ENCODE measurements around the gene GPBP1.

The GPBP1 gene

DNA sequence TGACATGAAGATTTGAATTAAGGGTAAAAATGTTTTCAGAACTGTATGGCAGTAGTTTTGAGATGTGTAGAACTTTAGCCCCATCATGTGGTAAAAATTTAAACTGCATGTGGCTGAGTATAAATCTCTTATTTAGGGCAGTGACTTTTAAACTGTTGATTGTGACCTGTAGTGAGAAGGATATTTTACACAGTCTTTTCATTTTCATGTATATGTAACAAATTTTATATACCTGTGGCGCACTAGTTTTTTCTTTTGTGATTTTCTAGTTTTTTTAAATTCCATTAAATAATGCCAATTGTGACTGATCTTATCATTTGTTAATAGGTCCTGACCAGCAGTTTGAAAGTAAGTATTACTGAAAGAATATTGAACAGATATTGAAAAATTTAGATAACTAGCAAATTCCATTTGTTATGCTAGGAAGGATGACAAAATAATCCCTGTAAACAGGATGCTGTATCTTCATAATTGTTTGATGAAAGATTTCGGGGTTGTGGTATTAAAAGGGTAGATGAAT lies 47.2 kb downstream of the GPBP1 start:
- in situ Hi-C loops (cut with MboI; ENCODE audit: low sequenced_read_pairs, unreplicated experiment), result loop anchor here (10.0 kb wide), 1 partner anchor 326 kb away; no protein-coding TSS in a partner anchor
- DNase-seq (ENCODE audit: low spot score), result peak; percentile 49
- TF ChIP-seq, protein P1, sequence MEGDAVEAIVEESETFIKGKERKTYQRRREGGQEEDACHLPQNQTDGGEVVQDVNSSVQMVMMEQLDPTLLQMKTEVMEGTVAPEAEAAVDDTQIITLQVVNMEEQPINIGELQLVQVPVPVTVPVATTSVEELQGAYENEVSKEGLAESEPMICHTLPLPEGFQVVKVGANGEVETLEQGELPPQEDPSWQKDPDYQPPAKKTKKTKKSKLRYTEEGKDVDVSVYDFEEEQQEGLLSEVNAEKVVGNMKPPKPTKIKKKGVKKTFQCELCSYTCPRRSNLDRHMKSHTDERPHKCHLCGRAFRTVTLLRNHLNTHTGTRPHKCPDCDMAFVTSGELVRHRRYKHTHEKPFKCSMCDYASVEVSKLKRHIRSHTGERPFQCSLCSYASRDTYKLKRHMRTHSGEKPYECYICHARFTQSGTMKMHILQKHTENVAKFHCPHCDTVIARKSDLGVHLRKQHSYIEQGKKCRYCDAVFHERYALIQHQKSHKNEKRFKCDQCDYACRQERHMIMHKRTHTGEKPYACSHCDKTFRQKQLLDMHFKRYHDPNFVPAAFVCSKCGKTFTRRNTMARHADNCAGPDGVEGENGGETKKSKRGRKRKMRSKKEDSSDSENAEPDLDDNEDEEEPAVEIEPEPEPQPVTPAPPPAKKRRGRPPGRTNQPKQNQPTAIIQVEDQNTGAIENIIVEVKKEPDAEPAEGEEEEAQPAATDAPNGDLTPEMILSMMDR (IDR thresholded peaks at IDR 0.05; ENCODE audit: borderline replicate concordance, control extremely low read depth, extremely low read depth, insufficient read depth, missing control alignments), result peak; percentile 34

DNA sequence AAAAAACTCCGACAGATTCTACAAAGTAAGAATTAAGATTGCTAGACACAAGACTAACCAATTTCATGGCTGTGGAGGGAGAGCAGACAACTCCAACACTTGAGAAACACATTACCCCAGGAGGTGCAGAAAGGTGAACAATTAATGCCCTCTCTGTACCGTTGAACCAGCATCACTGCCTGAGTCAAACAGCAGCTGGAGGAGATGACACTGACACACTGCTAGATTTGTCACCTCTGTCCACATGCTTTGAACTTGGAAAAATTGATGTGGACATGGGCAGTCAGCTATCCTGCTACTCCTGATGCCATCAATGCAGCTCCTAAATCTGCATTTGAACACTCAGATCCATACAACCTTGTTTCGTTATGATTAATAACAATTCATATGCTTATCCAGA lies 51.7 kb downstream of the GPBP1 start:
- TF ChIP-seq, protein P1 (IDR thresholded peaks at IDR 0.05; ENCODE audit: borderline replicate concordance, control extremely low read depth, extremely low read depth, insufficient read depth, missing control alignments), result no peak
- no peak for DNase-seq (ENCODE audit: low spot score)
- in situ Hi-C loops (cut with MboI; ENCODE audit: low sequenced_read_pairs, unreplicated experiment), result loop anchor here (10.0 kb wide), 1 partner anchor 331 kb away; no protein-coding TSS in a partner anchor

DNA sequence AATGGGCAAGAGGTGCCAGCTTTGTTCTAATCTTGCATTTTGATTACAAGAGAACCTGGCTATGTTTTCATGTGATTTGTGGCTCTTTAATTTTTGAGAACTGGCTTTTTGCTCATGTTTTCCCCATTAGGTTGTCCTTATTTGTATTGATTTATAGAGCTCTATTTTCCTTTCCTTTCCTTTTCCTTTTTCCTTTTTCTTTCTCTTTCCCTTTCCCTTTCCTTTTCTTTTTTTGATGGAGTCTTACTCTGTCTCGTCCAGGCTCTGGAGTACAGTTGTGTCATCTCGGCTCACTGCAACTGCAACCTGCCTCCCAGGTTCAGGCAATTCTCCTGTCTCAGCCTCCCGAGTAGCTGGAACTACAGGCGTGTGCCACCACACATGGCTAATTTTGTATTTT lies 55.5 kb downstream of the GPBP1 start:
- DNase-seq (ENCODE audit: low spot score), result no peak
- in situ Hi-C loops (cut with MboI; ENCODE audit: low sequenced_read_pairs, unreplicated experiment), result loop anchor here (10.0 kb wide), 1 partner anchor 335 kb away; no protein-coding TSS in a partner anchor
- TF ChIP-seq, protein P1 (IDR thresholded peaks at IDR 0.05; ENCODE audit: borderline replicate concordance, control extremely low read depth, extremely low read depth, insufficient read depth, missing control alignments), result no peak

DNA sequence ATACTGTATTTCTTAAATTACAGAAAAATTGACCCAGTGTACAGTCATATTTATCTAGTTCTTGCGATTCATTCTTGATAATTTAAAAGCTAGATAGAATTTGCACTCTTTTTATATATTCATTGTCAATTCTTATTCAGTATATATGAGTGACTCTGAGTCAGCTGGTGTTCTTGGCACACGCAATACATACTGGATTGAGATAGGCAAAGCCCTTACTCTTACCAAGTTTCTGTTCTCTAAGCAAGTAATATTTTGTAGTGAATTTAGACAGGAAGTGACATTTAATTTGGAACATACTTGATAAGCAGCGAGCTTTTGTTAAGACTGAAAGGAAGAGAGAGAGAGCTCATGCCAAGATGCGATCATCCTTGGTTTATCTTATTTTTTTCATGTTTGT lies 57.7 kb downstream of the GPBP1 start:
- in situ Hi-C loops (cut with MboI; ENCODE audit: low sequenced_read_pairs, unreplicated experiment), result no loop called here
- TF ChIP-seq, protein P1 (IDR thresholded peaks at IDR 0.05; ENCODE audit: borderline replicate concordance, control extremely low read depth, extremely low read depth, insufficient read depth, missing control alignments), result no peak
- DNase-seq (ENCODE audit: low spot score), result no peak

DNA sequence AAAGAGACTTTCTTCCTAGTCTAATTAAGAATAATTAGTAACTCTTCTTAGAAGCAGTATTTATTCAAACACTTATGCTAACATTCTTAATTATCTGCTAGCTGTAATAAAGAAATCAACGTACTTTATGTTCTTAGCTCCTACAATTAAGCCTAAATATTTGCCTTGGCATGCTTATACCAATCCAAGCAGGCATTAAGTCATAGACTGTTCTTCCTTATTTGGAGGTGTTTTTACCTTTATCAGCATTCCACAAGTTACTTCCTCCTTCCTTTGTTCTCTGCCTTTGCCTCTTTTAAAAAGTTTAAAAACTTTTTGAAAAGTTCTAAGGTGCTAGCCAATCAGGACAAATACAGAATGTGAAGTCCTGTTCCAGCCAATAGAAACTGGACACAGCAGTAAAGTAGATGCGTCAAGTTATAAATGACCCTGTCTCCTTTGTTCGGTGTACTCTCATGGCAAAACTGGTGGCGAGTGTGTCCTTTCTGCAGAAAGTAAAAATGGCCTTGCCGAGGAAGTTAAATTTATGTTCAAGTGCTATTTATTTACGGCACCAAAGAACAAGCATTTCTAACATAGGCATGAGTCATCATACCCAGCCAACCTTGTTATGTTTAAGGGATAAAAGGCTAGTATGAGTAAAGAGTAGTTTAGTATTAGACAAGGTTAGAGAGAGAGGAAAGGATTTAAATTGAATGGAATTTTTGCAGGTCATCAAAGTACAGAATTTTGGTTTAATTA lies 58.6 kb downstream of the GPBP1 start:
- in situ Hi-C loops (cut with MboI; ENCODE audit: low sequenced_read_pairs, unreplicated experiment), result no loop called here
- DNase-seq (ENCODE audit: low spot score), result no peak
- TF ChIP-seq, protein P1 (IDR thresholded peaks at IDR 0.05; ENCODE audit: borderline replicate concordance, control extremely low read depth, extremely low read depth, insufficient read depth, missing control alignments), result no peak

DNA sequence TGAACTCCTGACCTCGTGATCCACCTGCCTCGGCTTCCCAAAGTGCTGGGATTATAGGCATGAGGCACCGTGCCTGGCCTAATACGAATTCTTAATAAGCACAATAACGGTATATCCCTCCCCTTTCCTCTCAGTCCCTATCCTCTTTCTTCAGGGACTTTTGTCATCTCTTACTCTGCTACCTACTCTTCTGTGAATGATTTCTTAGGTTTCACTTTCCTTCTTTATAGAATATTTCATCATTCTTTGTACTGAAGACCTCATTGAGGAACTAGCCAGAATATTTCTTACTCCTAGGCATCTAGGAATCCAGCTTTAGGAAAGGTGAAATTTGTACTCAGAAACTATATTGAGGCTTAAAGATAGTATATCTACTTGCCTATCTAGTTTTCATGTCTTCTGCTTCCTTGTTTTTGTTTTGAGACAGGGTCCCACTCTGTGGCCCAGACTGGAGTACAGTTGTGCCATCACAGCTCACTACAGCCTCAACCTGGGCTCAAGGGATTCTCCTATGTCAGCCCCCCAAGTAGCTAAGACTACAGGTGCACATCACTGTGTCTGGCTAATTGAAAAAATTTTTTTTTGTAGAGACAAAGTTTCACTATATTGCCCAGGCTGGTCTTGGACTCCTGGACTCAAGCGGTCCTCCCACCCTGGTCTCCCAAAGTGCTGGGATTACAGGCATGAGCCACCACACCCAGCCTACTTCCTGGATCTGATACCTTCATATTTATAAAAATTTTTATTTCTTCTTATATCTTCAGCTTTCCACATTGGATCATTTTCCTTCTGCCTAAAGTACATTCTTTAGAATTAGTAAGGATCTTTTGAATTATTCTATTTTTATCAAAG lies 69.7 kb downstream of the GPBP1 start:
- TF ChIP-seq, protein P1 (IDR thresholded peaks at IDR 0.05; ENCODE audit: borderline replicate concordance, control extremely low read depth, extremely low read depth, insufficient read depth, missing control alignments), result no peak
- in situ Hi-C loops (cut with MboI; ENCODE audit: low sequenced_read_pairs, unreplicated experiment), result no loop called here
- DNase-seq (ENCODE audit: low spot score), result peak; percentile 34
